Small intestine (tissue), 7 donors: ENCODE results near the gene TP73. TPM values are rescaled to one million over a fixed set of nuclear protein-coding genes. Genes with fewer than 3 reads are reported as not detected.

Experiments
- DNase-seq, 2 donors: peaks; one replicate each; pipeline versions ENCODE4 v3.0.0 to v3.0.0-alpha.2; 2013
- FAIRE-seq: peaks from 2 replicates; lab custom pipeline; 2012; peaks lifted over from hg19 to GRCh38; lab: Jason Lieb, UNC
- H3K27ac ChIP-seq, 3 donors: one replicate each; pipeline ENCODE4 v1.5.1; 2013; ENCODE audit warnings: low read length in 2 of 3, mild to moderate bottlenecking in 2 of 3, control low read depth in 1 of 3, inconsistent platforms in 1 of 3, low read depth in 1 of 3, moderate library complexity in 1 of 3
- H3K27me3 ChIP-seq, 3 donors: one replicate each; pipeline ENCODE4 v1.6.1; 2013; ENCODE audit warnings: low read length in 3 of 3, inconsistent platforms in 1 of 3; ENCODE audit not compliant: control insufficient read depth in 3 of 3, insufficient read depth in 3 of 3
- H3K36me3 ChIP-seq, 3 donors: one replicate each; pipeline ENCODE4 v1.6.1; 2013; ENCODE audit warnings: low read length in 3 of 3, inconsistent platforms in 1 of 3, low read depth in 1 of 3, mild to moderate bottlenecking in 1 of 3, moderate library complexity in 1 of 3; ENCODE audit not compliant: control insufficient read depth in 3 of 3, insufficient read depth in 2 of 3
- H3K4me1 ChIP-seq, 3 donors: one replicate each; pipeline ENCODE4 v1.6.1; 2013; ENCODE audit warnings: low read length in 2 of 3, inconsistent platforms in 1 of 3, low read depth in 1 of 3, mild to moderate bottlenecking in 1 of 3, moderate library complexity in 1 of 3; ENCODE audit not compliant: control insufficient read depth in 3 of 3, insufficient read depth in 2 of 3
- H3K4me3 ChIP-seq, 3 donors: one replicate each; pipeline ENCODE4 v1.5.1; 2013; ENCODE audit warnings: low read length in 3 of 3, control low read depth in 1 of 3, inconsistent platforms in 1 of 3, low read depth in 1 of 3, mild to moderate bottlenecking in 1 of 3, moderate library complexity in 1 of 3
- H3K9me3 ChIP-seq, 2 donors: one replicate each; pipeline ENCODE4 v1.6.1; 2013; ENCODE audit warnings: low read depth in 1 of 2, low read length in 1 of 2; ENCODE audit not compliant: control insufficient read depth in 2 of 2, insufficient read depth in 1 of 2
- WGBS, 3 donors: extraction: QIAGEN DNeasy Blood & Tissue Kit; methylation state at CpG; one replicate each; pipeline ENCODE4 v1.1.7; 2013; 5-methylcytosine and 5-hydroxymethylcytosine counted together
- polyA plus RNA-seq, 4 donors: library from polyadenylated mRNA; stranded (reverse) in 3 of 4; unstranded in 1 of 4; fragments of 200-250 nt in 3 of 4; fragments of 120-200 nt in 1 of 4; gene quantifications; one replicate each; pipeline versions ENCODE4 v1.2.1 to v1.2.3, GENCODE V29; 2013
- donor health status: healthy with polysubstance abuse.
- donor health status: control.
- donor health status: control.
- donor health status: Bipolar disorder and iron deficiency.
- donor health status: healthy.

TP73 gene
- polyA plus RNA-seq, 4 donors = 0.15 to 0.59 TPM; not detected in 2

DNA sequence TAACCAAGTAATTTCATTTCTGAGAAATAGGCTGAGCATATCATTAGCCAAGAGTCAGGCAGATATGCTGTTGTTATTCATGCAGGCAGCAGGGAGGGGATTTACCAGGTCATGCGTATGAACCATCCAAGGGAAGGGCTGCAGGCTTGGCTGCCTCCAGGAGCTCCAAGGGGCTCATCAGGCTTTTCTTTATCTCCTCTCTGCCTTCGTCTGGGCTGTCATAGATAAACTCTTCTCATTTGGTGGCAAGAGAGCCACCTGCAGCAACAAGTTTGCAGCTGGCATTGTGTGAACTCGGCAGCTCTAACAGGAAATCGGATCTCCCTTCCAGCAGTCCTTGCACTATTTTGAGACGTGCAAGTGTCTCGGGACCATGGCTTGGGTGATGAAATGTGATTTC, 107.5 kb downstream of the TP73 start:
- no peak overlapping the region for H3K4me3 ChIP-seq
- no peak overlapping the region for H3K27ac ChIP-seq
- no peaks in the 10 kb centered on the region for H3K27me3 ChIP-seq
- H3K9me3 ChIP-seq = peaks cover 0 to 2% of the 10 kb centered on the region in 2 donors
- 51 to 65% (median 56%) methylated on average over 6 of the region's 6 CpGs for WGBS, 3 donors
- no peaks in the 10 kb centered on the region for H3K36me3 ChIP-seq
- no peaks in the 10 kb centered on the region for H3K4me1 ChIP-seq
- DNase-seq = no peak
- FAIRE-seq = no peak

- peaks cover 0 to 2% (median 0%) of the 10 kb centered on the region in 3 donors for H3K27me3 ChIP-seq
- no peak for FAIRE-seq
- DNase-seq = no peak
- no peaks in the 10 kb centered on the region for H3K4me1 ChIP-seq
- H3K4me3 ChIP-seq = no peak overlapping the region
- H3K9me3 ChIP-seq = peaks cover 0 to 5% of the 10 kb centered on the region in 2 donors
- no peaks in the 10 kb centered on the region for H3K36me3 ChIP-seq
- no peak overlapping the region for H3K27ac ChIP-seq
- WGBS, 3 donors = 78 to 84% (median 78%) methylated on average over 17 of the region's 17 CpGs
Measured at GRCh38 chr1:3761296-3762010, 109.1 kb downstream of the TP73 start.

DNA sequence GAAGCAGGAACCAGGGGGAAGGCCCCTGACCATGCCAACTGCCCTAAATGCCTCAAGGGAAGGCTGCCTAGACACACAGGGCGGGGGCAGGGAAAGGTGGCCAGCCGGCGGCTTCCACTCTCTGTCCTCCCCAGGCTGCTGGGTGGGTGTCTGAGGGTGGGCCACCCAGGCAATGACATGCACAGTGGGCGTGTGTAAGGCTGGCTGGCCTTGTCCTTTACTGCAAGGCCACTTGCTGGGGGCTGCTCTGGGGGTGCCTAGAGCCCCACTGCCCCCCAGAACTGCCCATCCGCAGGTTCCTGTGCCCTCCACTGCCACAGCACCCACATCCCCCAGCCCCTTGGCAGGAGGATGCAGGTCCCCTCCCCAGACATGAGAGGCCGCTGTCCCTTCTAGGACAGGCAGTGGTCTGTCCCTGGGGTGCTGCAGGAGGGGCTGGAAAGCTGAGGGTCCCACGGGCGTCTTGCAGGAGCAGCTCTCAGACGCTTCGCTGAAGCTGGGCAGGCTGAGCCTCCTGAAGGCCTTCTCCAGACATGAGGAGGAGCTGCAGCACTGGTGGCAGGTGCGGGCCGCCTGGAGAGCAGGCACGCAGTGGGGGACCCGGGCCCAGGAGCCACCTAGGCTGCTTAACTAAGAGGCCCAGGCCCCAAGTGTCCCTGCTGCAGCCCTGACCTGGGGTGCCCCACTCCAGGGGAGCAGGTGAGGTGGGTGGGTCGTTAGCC, 110.0 kb downstream of the TP73 start:
- H3K4me3 ChIP-seq = no peak overlapping the region
- no peak overlapping the region for H3K27ac ChIP-seq
- whole genome bisulfite sequencing, 3 donors = 72 to 81% (median 76%) methylated on average over 15 of the region's 15 CpGs
- no peaks in the 10 kb centered on the region for H3K4me1 ChIP-seq
- H3K9me3 ChIP-seq = peaks cover 0 to 5% of the 10 kb centered on the region in 2 donors
- DNase-seq (no peak), FAIRE-seq (no peak)
- H3K36me3 ChIP-seq = no peaks in the 10 kb centered on the region
- H3K27me3 ChIP-seq = peaks cover 0 to 2% (median 0%) of the 10 kb centered on the region in 3 donors

DNA sequence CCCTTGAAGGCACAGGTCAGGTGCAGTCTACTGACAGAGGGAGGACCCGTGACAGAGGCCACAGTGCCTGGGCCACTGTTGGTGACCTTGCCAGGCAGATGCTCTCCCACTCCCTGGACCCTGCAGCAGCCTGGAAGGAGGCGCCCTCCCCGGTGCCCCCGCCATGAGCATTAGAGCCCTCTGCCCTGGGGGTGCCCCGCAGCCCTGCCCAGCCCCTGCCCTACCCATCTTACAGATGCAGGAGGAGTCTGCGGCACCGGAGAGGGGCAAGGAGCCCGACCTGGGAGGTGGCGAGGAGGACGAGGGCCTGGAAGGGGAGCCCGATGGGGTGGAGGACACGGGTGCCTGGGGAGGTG, 110.5 kb downstream of the TP73 start:
- 70 to 82% (median 72%) methylated on average over 8 to 12 of the region's 12 CpGs for WGBS, 3 donors
- Histone ChIP-seq H3K36me3 (no peaks in the 10 kb centered on the region), H3K4me3 (no peak overlapping the region), H3K27me3 (peaks cover 0 to 2% (median 0%) of the 10 kb centered on the region in 3 donors), H3K27ac (no peak overlapping the region), H3K4me1 (no peaks in the 10 kb centered on the region), H3K9me3 (peaks cover 0 to 5% of the 10 kb centered on the region in 2 donors)
- DNase-seq (no peak), FAIRE-seq (no peak)

GRCh38 chr1:3763351-3764125, 111.2 kb downstream of the TP73 start:
- 61 to 75% (median 72%) methylated on average over 27 to 31 of the region's 31 CpGs for WGBS, 3 donors
- FAIRE-seq (no peak), DNase-seq (no peak)

GRCh38 chr1:3767328-3767925, 115.1 kb downstream of the TP73 start:
- Histone ChIP-seq H3K36me3 (no peaks in the 10 kb centered on the region), H3K27me3 (peaks cover 0 to 2% (median 0%) of the 10 kb centered on the region in 3 donors), H3K4me1 (peaks cover 0 to 10% (median 0%) of the 10 kb centered on the region in 3 donors), H3K27ac (no peak overlapping the region), H3K4me3 (no peak overlapping the region), H3K9me3 (peaks cover 0 to 3% of the 10 kb centered on the region in 2 donors)
- DNase-seq (no peak), FAIRE-seq (no peak)
- 87 to 91% (median 88%) methylated on average over 17 of the region's 17 CpGs for WGBS, 3 donors

More at GRCh38 chr1:3763351-3764125, 111.2 kb downstream of the TP73 start:
- H3K9me3 ChIP-seq = peaks cover 0 to 5% of the 10 kb centered on the region in 2 donors
- no peak overlapping the region for H3K4me3 ChIP-seq
- no peaks in the 10 kb centered on the region for H3K36me3 ChIP-seq
- no peaks in the 10 kb centered on the region for H3K4me1 ChIP-seq
- H3K27ac ChIP-seq = no peak overlapping the region
- H3K27me3 ChIP-seq = peaks cover 0 to 2% (median 0%) of the 10 kb centered on the region in 3 donors

DNA sequence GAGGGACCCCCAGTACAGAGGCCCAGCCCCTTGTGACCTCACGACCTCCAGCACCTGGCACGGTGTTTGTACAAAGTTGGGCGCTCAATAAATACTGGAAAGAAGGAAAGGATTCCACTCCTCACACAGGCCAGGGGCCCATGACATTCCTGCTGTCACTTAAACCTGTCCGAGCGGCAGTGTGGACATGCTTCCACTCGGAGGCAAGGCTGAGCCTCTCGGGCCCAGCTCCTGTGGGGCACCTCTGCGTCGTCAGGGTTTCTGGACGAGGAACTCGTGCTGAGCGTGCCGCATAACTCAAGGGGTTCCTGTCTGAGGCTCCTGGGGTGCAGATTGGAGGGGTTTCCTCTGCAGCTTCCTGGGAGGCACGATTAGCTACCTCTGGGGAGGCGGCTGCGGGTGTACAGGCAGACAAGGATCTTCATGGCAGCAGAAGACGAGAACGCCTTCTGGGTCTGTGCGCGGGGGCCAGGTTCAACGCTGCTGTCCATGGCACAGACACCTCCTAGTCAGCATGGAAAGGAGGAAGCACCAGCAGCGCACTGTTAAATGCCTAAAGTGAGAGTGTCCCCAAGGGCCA, 116.6 kb downstream of the TP73 start:
- Histone ChIP-seq H3K27me3 (peaks cover 0 to 2% (median 0%) of the 10 kb centered on the region in 3 donors), H3K4me3 (no peak overlapping the region), H3K36me3 (no peaks in the 10 kb centered on the region), H3K27ac (no peak overlapping the region), H3K4me1 (peaks cover 0 to 13% (median 0%) of the 10 kb centered on the region in 3 donors), H3K9me3 (peaks cover 0 to 3% of the 10 kb centered on the region in 2 donors)
- WGBS, 3 donors = 87 to 91% (median 88%) methylated on average over 22 of the region's 22 CpGs
- DNase-seq = no peak
- no peak for FAIRE-seq
